ENCODE results near the gene C6orf120.

The C6orf120 gene

GRCh38 chr6:169701954-169702839, at the start of gene C6orf120, which contains the start of gene WDR27:
Gene C6orf120, plus strand, starts transcription at chr6:169702126. Its CDS starts 334 bp downstream, at chr6:169702460.
Gene WDR27, minus strand, starts transcription at chr6:169702029. Its CDS starts 13,024 bp downstream, at chr6:169689005.
- peak; percentile 97 for DNase-seq

GRCh38 chr6:169652896-169653295, 49.0 kb upstream of the C6orf120 start:
- no peak for DNase-seq

- no peak for DNase-seq
Measured at GRCh38 chr6:169653691-169654090, 48.2 kb upstream of the C6orf120 start.

GRCh38 chr6:169654598-169655391, 47.1 kb upstream of the C6orf120 start:
- peak; percentile 77 for DNase-seq

GRCh38 chr6:169656546-169657283, 45.2 kb upstream of the C6orf120 start:
- no peak for DNase-seq

GRCh38 chr6:169657284-169657610, 44.7 kb upstream of the C6orf120 start:
- DNase-seq = no peak

GRCh38 chr6:169659820-169660610, 41.9 kb upstream of the C6orf120 start:
- no peak for DNase-seq

- DNase-seq = no peak
Measured at GRCh38 chr6:169660751-169661390, 41.1 kb upstream of the C6orf120 start.

GRCh38 chr6:169661391-169661756, 40.6 kb upstream of the C6orf120 start:
- no peak for DNase-seq

GRCh38 chr6:169663468-169663867, 38.5 kb upstream of the C6orf120 start:
- no peak for DNase-seq

- DNase-seq = no peak
Measured at GRCh38 chr6:169664227-169664626, 37.7 kb upstream of the C6orf120 start.

- no peak for DNase-seq
Measured at GRCh38 chr6:169665289-169665688, 36.6 kb upstream of the C6orf120 start.

- no peak for DNase-seq
Measured at GRCh38 chr6:169666441-169666840, 35.5 kb upstream of the C6orf120 start.

GRCh38 chr6:169667716-169668115, 34.2 kb upstream of the C6orf120 start:
- DNase-seq = no peak

- DNase-seq = no peak
Measured at GRCh38 chr6:169668203-169668847, 33.6 kb upstream of the C6orf120 start.

GRCh38 chr6:169669147-169669546, 32.8 kb upstream of the C6orf120 start:
- DNase-seq = no peak

GRCh38 chr6:169669889-169670288, 32.0 kb upstream of the C6orf120 start:
- no peak for DNase-seq

- no peak for DNase-seq
Measured at GRCh38 chr6:169671563-169671962, 30.4 kb upstream of the C6orf120 start.

- no peak for DNase-seq
Measured at GRCh38 chr6:169675011-169675410, 26.9 kb upstream of the C6orf120 start.

GRCh38 chr6:169677096-169677495, 24.8 kb upstream of the C6orf120 start:
- DNase-seq = no peak

- no peak for DNase-seq
Measured at GRCh38 chr6:169678342-169678741, 23.6 kb upstream of the C6orf120 start.

All from CD4-positive, alpha-beta T cell treated with Interleukin-6 for 4 hours (primary cell).